H9 (cell line): Measurements from ENCODE around the gene COMTD1. TPM values are rescaled to one million over a fixed set of nuclear protein-coding genes. Genes with fewer than 3 reads are reported as not detected.

Experiments used
- DNase-seq: peaks from one replicate; pipeline ENCODE4 v3.0.0-alpha.2; 2017
- H2AFZ ChIP-seq: one replicate; pipeline ENCODE4 v1.6.1; 2013; ENCODE audit warnings: mild to moderate bottlenecking, low read length, control low read depth, moderate library complexity
- H2AK5ac ChIP-seq: 2 replicates; pipeline ENCODE4 v1.6.1; 2013; ENCODE audit warnings: low read length, control low read depth, mixed read lengths; ENCODE audit not compliant: insufficient read length
- H2BK120ac ChIP-seq: one replicate; pipeline ENCODE4 v1.6.1; 2013; ENCODE audit warnings: low read depth, mild to moderate bottlenecking, low read length, control low read depth, inconsistent platforms; ENCODE audit not compliant: poor library complexity, severe bottlenecking
- H2BK12ac ChIP-seq: 2 replicates; pipeline ENCODE4 v1.6.1; 2013; ENCODE audit warnings: low read length, control low read depth, mixed read lengths, low read depth; ENCODE audit not compliant: insufficient read length
- H2BK15ac ChIP-seq: 2 replicates; pipeline ENCODE4 v1.6.1; 2013; ENCODE audit warnings: low read depth, low read length, control low read depth
- H2BK20ac ChIP-seq: one replicate; pipeline ENCODE4 v1.6.1; 2013; ENCODE audit warnings: low read depth, mild to moderate bottlenecking, low read length, control low read depth, inconsistent platforms; ENCODE audit not compliant: poor library complexity, severe bottlenecking
- H2BK5ac ChIP-seq: 2 replicates; pipeline ENCODE4 v1.6.1; 2013; ENCODE audit warnings: low read length, control low read depth, mixed read lengths; ENCODE audit not compliant: insufficient read length
- H3K14ac ChIP-seq: 2 replicates; pipeline ENCODE4 v1.6.1; 2013; ENCODE audit warnings: low read length, control low read depth; ENCODE audit not compliant: insufficient read depth
- H3K18ac ChIP-seq: 2 replicates; pipeline ENCODE4 v1.6.1; 2013; ENCODE audit warnings: low read depth, mild to moderate bottlenecking, mixed read lengths, low read length, control low read depth; ENCODE audit not compliant: insufficient read length
- H3K23ac ChIP-seq: 2 replicates; pipeline ENCODE4 v1.6.1; 2013; ENCODE audit warnings: low read length, control low read depth, mixed read lengths, low read depth; ENCODE audit not compliant: insufficient read length
- H3K23me2 ChIP-seq: 2 replicates; pipeline ENCODE4 v1.6.1; 2013; ENCODE audit warnings: low read depth, mild to moderate bottlenecking, mixed read lengths, low read length, control low read depth; ENCODE audit not compliant: insufficient read length, poor library complexity, severe bottlenecking
- H3K27ac ChIP-seq: 2 replicates; pipeline ENCODE4 v1.5.1; 2013; ENCODE audit warnings: low read length, control low read depth, mixed read lengths, low read depth; ENCODE audit not compliant: insufficient read length
- H3K27me3 ChIP-seq: 2 replicates; pipeline ENCODE4 v1.6.1; 2013; ENCODE audit warnings: low read length, control low read depth, inconsistent platforms; ENCODE audit not compliant: insufficient read depth
- H3K4ac ChIP-seq: 2 replicates; pipeline ENCODE4 v1.6.1; 2013; ENCODE audit warnings: low read depth, mild to moderate bottlenecking, control low read depth, inconsistent platforms, low read length, moderate library complexity
- H3K4me1 ChIP-seq: 2 replicates; pipeline ENCODE4 v1.6.1; 2013; ENCODE audit warnings: low read length, control low read depth, inconsistent platforms; ENCODE audit not compliant: insufficient read depth
- H3K4me2 ChIP-seq: 2 replicates; pipeline ENCODE4 v1.6.1; 2013; ENCODE audit warnings: low read length, control low read depth, mixed read lengths; ENCODE audit not compliant: insufficient read length, insufficient read depth
- H3K56ac ChIP-seq: 2 replicates; pipeline ENCODE4 v1.6.1; 2013; ENCODE audit warnings: low read depth, mild to moderate bottlenecking, mixed read lengths, low read length, control low read depth; ENCODE audit not compliant: insufficient read length
- H3K79me1 ChIP-seq: 2 replicates; pipeline ENCODE4 v1.6.1; 2013; ENCODE audit warnings: low read depth, mild to moderate bottlenecking, moderate library complexity, low read length, control low read depth, inconsistent platforms; ENCODE audit not compliant: insufficient read depth, poor library complexity, severe bottlenecking
- H3K79me2 ChIP-seq: 2 replicates; pipeline ENCODE4 v1.6.1; 2013; ENCODE audit warnings: low read length, control low read depth, inconsistent platforms; ENCODE audit not compliant: insufficient read depth
- H3K9ac ChIP-seq: 2 replicates; pipeline ENCODE4 v1.6.1; 2013; ENCODE audit warnings: low read length, control low read depth, mixed read lengths; ENCODE audit not compliant: insufficient read length; ENCODE audit errors: extremely low read depth
- H3K9me3 ChIP-seq: one replicate; pipeline ENCODE4 v1.6.1; 2013; ENCODE audit warnings: low read depth, low read length, inconsistent platforms; ENCODE audit not compliant: control insufficient read depth
- H3T11ph ChIP-seq: one replicate; pipeline ENCODE4 v1.6.1; 2013; ENCODE audit warnings: mild to moderate bottlenecking, low read length, control low read depth, inconsistent platforms
- H4K20me1 ChIP-seq: one replicate; pipeline ENCODE4 v1.6.1; 2013; ENCODE audit not compliant: control insufficient read depth, insufficient read length, insufficient read depth
- H4K5ac ChIP-seq: 2 replicates; pipeline ENCODE4 v1.6.1; 2013; ENCODE audit warnings: low read depth, mild to moderate bottlenecking, mixed read lengths, low read length, control low read depth; ENCODE audit not compliant: insufficient read length
- H4K8ac ChIP-seq: replicated peaks from 2 replicates; pipeline ENCODE4 v1.6.1; 2013; ENCODE audit warnings: low read length, control low read depth, mixed read lengths, low read depth; ENCODE audit not compliant: insufficient read length
- H4K91ac ChIP-seq: 2 replicates; pipeline ENCODE4 v1.6.1; 2013; ENCODE audit warnings: low read depth, mild to moderate bottlenecking, moderate library complexity, mixed read lengths, low read length, control low read depth; ENCODE audit not compliant: insufficient read length
- H3K27ac Mint-ChIP-seq, 3 experiments: 2 replicates in 2 of 3; 3 replicates in 1 of 3; pipeline ENCODE4 v1.8.0; 2020 to 2021; ENCODE audit warnings: mixed read lengths in 3 of 3, mild to moderate bottlenecking in 1 of 3, moderate library complexity in 1 of 3
- H3K27me3 Mint-ChIP-seq: 2 replicates; pipeline ENCODE4 v1.8.0; 2021; ENCODE audit warnings: low read depth, mild to moderate bottlenecking, moderate library complexity, mixed read lengths
- H3K36me3 Mint-ChIP-seq, 3 experiments: 2 replicates in 2 of 3; 3 replicates in 1 of 3; pipeline ENCODE4 v1.8.0; 2020 to 2021; ENCODE audit warnings: low read depth in 3 of 3, mixed read lengths in 3 of 3; ENCODE audit not compliant: insufficient read depth in 1 of 3
- H3K4me1 Mint-ChIP-seq, 2 experiments: 2 replicates each; pipeline ENCODE4 v1.8.0; 2020; ENCODE audit warnings: mixed read lengths in 2 of 2
- H3K4me3 Mint-ChIP-seq, 2 experiments: 2 replicates in 1 of 2; 3 replicates in 1 of 2; pipeline ENCODE4 v1.8.0; 2020 to 2021; ENCODE audit warnings: mild to moderate bottlenecking in 2 of 2, mixed read lengths in 2 of 2, moderate library complexity in 1 of 2
- H3K9me3 Mint-ChIP-seq, 2 experiments: 2 replicates in 1 of 2; 3 replicates in 1 of 2; pipeline ENCODE4 v1.8.0; 2020; ENCODE audit warnings: mild to moderate bottlenecking in 2 of 2, mixed read lengths in 2 of 2, moderate library complexity in 1 of 2
- CTCF ChIP-seq: fragments of 200-600 bp; sonication (generic); conservative IDR thresholded peaks from 3 replicates; pipeline ENCODE4 v1.8.0; 2021; ENCODE audit warnings: antibody characterized with exemption, mild to moderate bottlenecking
- WGBS: extraction: QIAGEN DNeasy Blood & Tissue Kit; methylation state at CpG from one replicate; pipeline ENCODE4 v1.1.7; 2013; ENCODE audit warnings: missing lambda C conversion rate, low lambda C conversion rate, mixed read lengths; ENCODE audit not compliant: insufficient read length; ENCODE audit errors: extremely low coverage; 5-methylcytosine and 5-hydroxymethylcytosine counted together
- total RNA-seq: library from RNA; stranded (reverse); gene quantifications from 2 replicates; pipeline ENCODE4 v1.2.1, GENCODE V29; 2021

Gene COMTD1
- total RNA-seq, 1 experiment from 2014 or later, result 28.3 TPM

GRCh38 chr10:75191821-75192568, 43.8 kb downstream of the COMTD1 start:
- no peaks in the 10 kb centered on the region for H3K9me3 ChIP-seq
- H3K4ac ChIP-seq, result no peak overlapping the region
- no peak overlapping the region for H4K5ac ChIP-seq
- H3T11ph ChIP-seq, result no peak overlapping the region
- H2AK5ac ChIP-seq, result no peak overlapping the region
- TF ChIP-seq CTCF, result no peak
- H3K9ac ChIP-seq, result no peak overlapping the region
- H3K23ac ChIP-seq, result no peak overlapping the region
- no peak overlapping the region for H3K14ac ChIP-seq
- H2BK5ac ChIP-seq, result no peak overlapping the region
- no peak overlapping the region for H3K4me2 ChIP-seq
- H3K79me2 ChIP-seq, result no peaks in the 10 kb centered on the region
- H3K4me3 Mint-ChIP-seq, result no peak overlapping the region
- no peak overlapping the region for H2AFZ ChIP-seq
- H3K79me1 ChIP-seq, result no peaks in the 10 kb centered on the region
- no peak overlapping the region for H2BK120ac ChIP-seq
- no peak overlapping the region for H3K56ac ChIP-seq
- H3K27ac ChIP-seq, result no peak overlapping the region
- H3K36me3 Mint-ChIP-seq, result no peaks in the 10 kb centered on the region; a peak in 1 of 7 replicates
- no peak overlapping the region for H3K18ac ChIP-seq
- no peaks in the 10 kb centered on the region for H4K20me1 ChIP-seq
- H2BK12ac ChIP-seq, result no peak overlapping the region
- peaks cover 13 to 18% of the 10 kb centered on the region in 2 experiments for H3K4me1 Mint-ChIP-seq
- no peak overlapping the region for H4K8ac ChIP-seq
- H4K91ac ChIP-seq, result no peak overlapping the region
- DNase-seq, result no peak
- no peaks in the 10 kb centered on the region for H3K27me3 Mint-ChIP-seq
- H3K4me1 ChIP-seq, result 0 out of 2 replicates have a peak, but pooled peaks cover 2% of the 10 kb centered on the region
- H3K27ac Mint-ChIP-seq, result peak overlapping the region; percentile 58 to 88 (median 82); a peak in 5 of 7 replicates
- no peaks in the 10 kb centered on the region for H3K27me3 ChIP-seq
- H2BK15ac ChIP-seq, result no peak overlapping the region
- no peaks in the 10 kb centered on the region for H3K23me2 ChIP-seq
- no peaks in the 10 kb centered on the region for H3K9me3 Mint-ChIP-seq
- no peak overlapping the region for H2BK20ac ChIP-seq
- no CpG with 5 or more reads among the region's 10 CpGs for WGBS
